Uterus (tissue), 2 donors: ENCODE measurements around the gene ZNF775.

Experiments
- POLR2A ChIP-seq, 2 donors: fragments of 450-650 bp; IDR thresholded peaks; one replicate each; pipeline ENCODE4 v1.6.1; 2016; ENCODE audit warnings: antibody characterized with exemption in 2 of 2, mild to moderate bottlenecking in 1 of 2, moderate library complexity in 1 of 2
- TF ChIP-seq, protein P1 (sequence below), 4 experiments: fragments of 200-600 bp in 2 of 4; fragments of 450-650 bp in 2 of 4; sonication (generic) in 2 of 4; IDR thresholded peaks; one replicate each; pipeline ENCODE4 v1.5.1; 2016 to 2019; ENCODE audit warnings: antibody characterized with exemption in 4 of 4, mild to moderate bottlenecking in 2 of 4, moderate library complexity in 1 of 4

DNA sequence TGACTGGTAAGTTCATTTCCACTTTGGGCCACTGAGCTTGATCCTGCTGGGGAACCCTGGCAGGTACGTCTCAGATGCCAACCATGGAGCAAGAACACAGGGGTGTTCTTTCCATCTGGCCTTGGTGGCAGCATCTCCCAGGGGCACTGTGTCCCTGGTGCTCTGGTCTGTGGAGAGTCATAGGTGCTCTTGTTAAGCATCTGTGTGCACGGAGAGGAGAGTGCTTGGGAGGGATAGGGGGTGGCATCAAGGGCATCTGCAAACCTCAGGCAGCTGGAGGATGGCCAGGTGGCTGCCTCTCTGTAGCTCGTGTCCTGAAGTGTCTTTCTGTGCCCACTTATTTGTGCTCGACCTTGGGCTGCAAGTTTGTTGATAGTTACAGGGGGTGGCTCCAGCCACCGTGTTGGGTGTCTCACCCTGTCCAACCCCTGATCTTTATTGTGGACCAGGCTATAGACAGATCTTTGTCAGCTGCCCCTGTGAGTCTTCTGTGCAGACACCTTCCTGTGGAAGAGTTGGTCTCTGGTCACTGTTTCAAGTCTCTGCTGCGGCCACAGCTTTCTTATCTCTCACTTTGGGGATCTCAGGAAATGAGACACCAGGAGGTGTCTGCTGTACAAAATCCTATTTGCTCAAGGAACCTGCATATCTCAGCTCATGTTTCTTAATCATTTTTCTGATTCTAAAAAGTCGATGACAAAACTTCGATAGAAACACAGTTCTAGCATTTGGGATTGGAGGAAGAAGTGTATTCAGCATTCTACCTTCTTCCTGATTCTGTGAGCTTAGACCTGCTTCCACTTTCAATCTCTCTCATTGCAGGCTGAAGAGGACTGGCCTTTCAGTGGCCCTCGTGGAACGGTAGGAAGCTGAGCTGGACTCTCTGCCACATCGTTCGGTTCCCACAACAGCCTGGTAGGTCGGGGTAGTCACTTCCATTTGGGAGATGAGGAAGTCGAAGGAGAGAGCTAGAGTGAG, 54.1 kb downstream of the ZNF775 start:
- no peak for TF ChIP-seq POLR2A (IDR thresholded peaks at IDR 0.05)
- TF ChIP-seq, protein P1, sequence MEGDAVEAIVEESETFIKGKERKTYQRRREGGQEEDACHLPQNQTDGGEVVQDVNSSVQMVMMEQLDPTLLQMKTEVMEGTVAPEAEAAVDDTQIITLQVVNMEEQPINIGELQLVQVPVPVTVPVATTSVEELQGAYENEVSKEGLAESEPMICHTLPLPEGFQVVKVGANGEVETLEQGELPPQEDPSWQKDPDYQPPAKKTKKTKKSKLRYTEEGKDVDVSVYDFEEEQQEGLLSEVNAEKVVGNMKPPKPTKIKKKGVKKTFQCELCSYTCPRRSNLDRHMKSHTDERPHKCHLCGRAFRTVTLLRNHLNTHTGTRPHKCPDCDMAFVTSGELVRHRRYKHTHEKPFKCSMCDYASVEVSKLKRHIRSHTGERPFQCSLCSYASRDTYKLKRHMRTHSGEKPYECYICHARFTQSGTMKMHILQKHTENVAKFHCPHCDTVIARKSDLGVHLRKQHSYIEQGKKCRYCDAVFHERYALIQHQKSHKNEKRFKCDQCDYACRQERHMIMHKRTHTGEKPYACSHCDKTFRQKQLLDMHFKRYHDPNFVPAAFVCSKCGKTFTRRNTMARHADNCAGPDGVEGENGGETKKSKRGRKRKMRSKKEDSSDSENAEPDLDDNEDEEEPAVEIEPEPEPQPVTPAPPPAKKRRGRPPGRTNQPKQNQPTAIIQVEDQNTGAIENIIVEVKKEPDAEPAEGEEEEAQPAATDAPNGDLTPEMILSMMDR (IDR thresholded peaks at IDR 0.05): no peak
